HEK293 (cell line): ENCODE results near the gene DCK.

Experiments
- EGR2 ChIP-seq: fragments of 450-650 bp; formaldehyde crosslinking; IDR thresholded peaks from 2 replicates; pipeline ENCODE4 v1.5.1; 2016; ENCODE audit warnings: low read depth, missing biosample characterization, missing genetic modification characterization
- IKZF3 ChIP-seq: fragments of 450-650 bp; IDR thresholded peaks from 2 replicates; pipeline ENCODE4 v1.5.0; 2018; ENCODE audit warnings: missing biosample characterization, mild to moderate bottlenecking, missing genetic modification characterization, moderate library complexity
- SP2 ChIP-seq: fragments of 450-650 bp; formaldehyde crosslinking; IDR thresholded peaks from 2 replicates; pipeline ENCODE4 v1.5.1; 2016; ENCODE audit warnings: missing biosample characterization, missing genetic modification characterization
- YY2 ChIP-seq: fragments of 450-650 bp; formaldehyde crosslinking; IDR thresholded peaks from 2 replicates; pipeline ENCODE4 v1.5.1; 2016; ENCODE audit warnings: missing biosample characterization, missing genetic modification characterization
- ZFHX2 ChIP-seq: fragments of 450-650 bp; formaldehyde crosslinking; conservative IDR thresholded peaks from 2 replicates; pipeline ENCODE4 v1.5.1; 2016; ENCODE audit warnings: missing biosample characterization, missing genetic modification characterization
- ZFP41 ChIP-seq: fragments of 450-650 bp; formaldehyde crosslinking; IDR thresholded peaks from 2 replicates; pipeline ENCODE4 v1.5.1; 2016; ENCODE audit warnings: missing biosample characterization, missing genetic modification characterization, borderline replicate concordance
- ZFP69B ChIP-seq: fragments of 450-650 bp; formaldehyde crosslinking; IDR thresholded peaks from 2 replicates; pipeline ENCODE4 v1.5.1; 2016; ENCODE audit warnings: missing biosample characterization, missing genetic modification characterization
- ZNF211 ChIP-seq: fragments of 450-650 bp; formaldehyde crosslinking; IDR thresholded peaks from 2 replicates; pipeline ENCODE4 v1.5.1; 2016; ENCODE audit warnings: low read depth, missing biosample characterization, missing genetic modification characterization
- ZNF266 ChIP-seq: fragments of 450-650 bp; formaldehyde crosslinking; IDR thresholded peaks from 2 replicates; pipeline ENCODE4 v1.5.1; 2016; ENCODE audit warnings: missing biosample characterization, missing genetic modification characterization, low read depth
- ZNF292 ChIP-seq: fragments of 450-650 bp; formaldehyde crosslinking; IDR thresholded peaks from 2 replicates; pipeline ENCODE4 v1.5.1; 2016; ENCODE audit warnings: low read depth, missing biosample characterization, missing genetic modification characterization, borderline replicate concordance
- ZNF555 ChIP-seq: fragments of 450-650 bp; formaldehyde crosslinking; conservative IDR thresholded peaks from 2 replicates; pipeline ENCODE4 v1.5.1; 2017; ENCODE audit warnings: missing biosample characterization, mild to moderate bottlenecking, missing genetic modification characterization, inconsistent platforms
- ZNF561 ChIP-seq: fragments of 450-650 bp; IDR thresholded peaks from 2 replicates; pipeline ENCODE4 v1.5.1; 2018; ENCODE audit warnings: missing biosample characterization, missing genetic modification characterization, borderline replicate concordance
- ZNF600 ChIP-seq: fragments of 450-650 bp; formaldehyde crosslinking; IDR thresholded peaks from 2 replicates; pipeline ENCODE4 v1.5.1; 2016; ENCODE audit warnings: missing biosample characterization, missing genetic modification characterization
- ZNF76 ChIP-seq: fragments of 450-650 bp; formaldehyde crosslinking; IDR thresholded peaks from 2 replicates; pipeline ENCODE4; 2016; ENCODE audit warnings: low read depth, missing biosample characterization, missing genetic modification characterization, borderline replicate concordance
- ZNF777 ChIP-seq: fragments of 450-650 bp; formaldehyde crosslinking; IDR thresholded peaks from 2 replicates; pipeline ENCODE4 v1.5.1; 2017; ENCODE audit warnings: missing biosample characterization, missing genetic modification characterization, borderline replicate concordance
- TF ChIP-seq, protein P1 (sequence below): fragments of 450-650 bp; formaldehyde crosslinking; IDR thresholded peaks from 2 replicates; pipeline ENCODE4 v1.5.1; 2017; ENCODE audit warnings: missing biosample characterization, missing genetic modification characterization
- TF ChIP-seq, protein P2 (sequence below): fragments of 450-650 bp; formaldehyde crosslinking; IDR thresholded peaks from 2 replicates; pipeline ENCODE4 v1.5.1; 2017; ENCODE audit warnings: missing biosample characterization, missing genetic modification characterization
- TF ChIP-seq, protein P3 (sequence below): fragments of 450-650 bp; formaldehyde crosslinking; IDR thresholded peaks from 2 replicates; pipeline ENCODE4 v1.5.1; 2016; ENCODE audit warnings: missing biosample characterization, missing genetic modification characterization, low read depth
- TF ChIP-seq, protein P4 (sequence below): fragments of 450-650 bp; formaldehyde crosslinking; IDR thresholded peaks from 2 replicates; pipeline ENCODE4 v1.5.1; 2016; ENCODE audit warnings: missing biosample characterization, missing genetic modification characterization
- TF ChIP-seq, protein P5 (sequence below): sonication (generic); formaldehyde crosslinking; IDR thresholded peaks from 2 replicates; pipeline ENCODE4 v1.8.1; 2022; ENCODE audit warnings: mild to moderate bottlenecking, moderate library complexity, missing genetic modification reagents
- TF ChIP-seq, protein P6 (sequence below): fragments of 450-650 bp; formaldehyde crosslinking; IDR thresholded peaks from 2 replicates; pipeline ENCODE4 v1.5.1; 2016; ENCODE audit warnings: missing biosample characterization, missing genetic modification characterization, low read depth
- TF ChIP-seq, protein P7 (sequence below): fragments of 450-650 bp; formaldehyde crosslinking; optimal IDR thresholded peaks from 2 replicates; pipeline ENCODE3; 2016; ENCODE audit warnings: missing biosample characterization, mild to moderate bottlenecking, missing genetic modification characterization
- TF ChIP-seq, protein P8 (sequence below): fragments of 450-650 bp; formaldehyde crosslinking; IDR thresholded peaks from 2 replicates; pipeline ENCODE4 v1.5.1; 2016; ENCODE audit warnings: missing biosample characterization, missing genetic modification characterization

The DCK gene

DNA sequence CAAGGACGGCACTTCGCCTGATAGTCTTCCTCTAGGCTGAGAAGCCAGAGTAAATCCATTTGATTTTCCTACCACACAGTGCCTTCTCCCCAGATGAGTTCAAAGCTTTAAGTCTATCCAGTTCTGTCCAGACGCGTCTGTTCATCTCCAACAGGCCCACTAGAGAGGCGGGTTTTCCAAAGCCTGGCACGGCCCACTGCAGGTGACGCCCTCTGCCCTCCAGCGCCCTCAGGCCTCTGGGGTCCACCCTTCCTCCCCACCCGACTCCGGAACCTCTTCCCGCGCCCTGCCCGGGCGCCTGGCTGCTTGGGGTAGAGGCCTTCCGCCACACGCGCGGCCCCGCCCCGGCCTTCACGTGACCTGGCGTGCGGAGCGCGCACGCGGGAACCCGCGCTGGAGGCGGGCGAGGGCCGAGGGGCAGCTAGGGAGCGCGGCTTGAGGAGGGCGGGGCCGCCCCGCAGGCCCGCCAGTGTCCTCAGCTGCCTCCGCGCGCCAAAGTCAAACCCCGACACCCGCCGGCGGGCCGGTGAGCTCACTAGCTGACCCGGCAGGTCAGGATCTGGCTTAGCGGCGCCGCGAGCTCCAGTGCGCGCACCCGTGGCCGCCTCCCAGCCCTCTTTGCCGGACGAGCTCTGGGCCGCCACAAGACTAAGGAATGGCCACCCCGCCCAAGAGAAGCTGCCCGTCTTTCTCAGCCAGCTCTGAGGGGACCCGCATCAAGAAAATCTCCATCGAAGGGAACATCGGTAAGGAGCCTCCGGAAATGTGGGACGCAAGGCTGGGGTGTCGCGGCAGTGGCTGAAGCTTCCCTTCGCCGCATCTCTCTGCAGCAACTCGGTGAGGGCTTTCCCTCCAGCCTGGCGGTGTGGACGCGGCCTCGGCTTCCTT lies at the start of gene DCK (continued):
- TF ChIP-seq ZNF561 (tag by site-specific recombination): peak; percentile 70; the same call in 1 of the 2 replicates
- peak; percentile 77 for TF ChIP-seq SP2 (tag by site-specific recombination)
- TF ChIP-seq, protein P1, sequence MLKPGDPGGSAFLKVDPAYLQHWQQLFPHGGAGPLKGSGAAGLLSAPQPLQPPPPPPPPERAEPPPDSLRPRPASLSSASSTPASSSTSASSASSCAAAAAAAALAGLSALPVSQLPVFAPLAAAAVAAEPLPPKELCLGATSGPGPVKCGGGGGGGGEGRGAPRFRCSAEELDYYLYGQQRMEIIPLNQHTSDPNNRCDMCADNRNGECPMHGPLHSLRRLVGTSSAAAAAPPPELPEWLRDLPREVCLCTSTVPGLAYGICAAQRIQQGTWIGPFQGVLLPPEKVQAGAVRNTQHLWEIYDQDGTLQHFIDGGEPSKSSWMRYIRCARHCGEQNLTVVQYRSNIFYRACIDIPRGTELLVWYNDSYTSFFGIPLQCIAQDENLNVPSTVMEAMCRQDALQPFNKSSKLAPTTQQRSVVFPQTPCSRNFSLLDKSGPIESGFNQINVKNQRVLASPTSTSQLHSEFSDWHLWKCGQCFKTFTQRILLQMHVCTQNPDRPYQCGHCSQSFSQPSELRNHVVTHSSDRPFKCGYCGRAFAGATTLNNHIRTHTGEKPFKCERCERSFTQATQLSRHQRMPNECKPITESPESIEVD (tag by site-specific recombination): no peak
- TF ChIP-seq ZNF211 (tag by site-specific recombination): no peak
- TF ChIP-seq, protein P2, sequence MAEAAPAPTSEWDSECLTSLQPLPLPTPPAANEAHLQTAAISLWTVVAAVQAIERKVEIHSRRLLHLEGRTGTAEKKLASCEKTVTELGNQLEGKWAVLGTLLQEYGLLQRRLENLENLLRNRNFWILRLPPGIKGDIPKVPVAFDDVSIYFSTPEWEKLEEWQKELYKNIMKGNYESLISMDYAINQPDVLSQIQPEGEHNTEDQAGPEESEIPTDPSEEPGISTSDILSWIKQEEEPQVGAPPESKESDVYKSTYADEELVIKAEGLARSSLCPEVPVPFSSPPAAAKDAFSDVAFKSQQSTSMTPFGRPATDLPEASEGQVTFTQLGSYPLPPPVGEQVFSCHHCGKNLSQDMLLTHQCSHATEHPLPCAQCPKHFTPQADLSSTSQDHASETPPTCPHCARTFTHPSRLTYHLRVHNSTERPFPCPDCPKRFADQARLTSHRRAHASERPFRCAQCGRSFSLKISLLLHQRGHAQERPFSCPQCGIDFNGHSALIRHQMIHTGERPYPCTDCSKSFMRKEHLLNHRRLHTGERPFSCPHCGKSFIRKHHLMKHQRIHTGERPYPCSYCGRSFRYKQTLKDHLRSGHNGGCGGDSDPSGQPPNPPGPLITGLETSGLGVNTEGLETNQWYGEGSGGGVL (tag by site-specific recombination): no peak
- no peak for TF ChIP-seq ZFP41 (tag by site-specific recombination)
- TF ChIP-seq ZNF777 (tag by site-specific recombination): 0 out of 2 replicates have a peak, but pooled peaks have one; percentile 28
- TF ChIP-seq, protein P3, sequence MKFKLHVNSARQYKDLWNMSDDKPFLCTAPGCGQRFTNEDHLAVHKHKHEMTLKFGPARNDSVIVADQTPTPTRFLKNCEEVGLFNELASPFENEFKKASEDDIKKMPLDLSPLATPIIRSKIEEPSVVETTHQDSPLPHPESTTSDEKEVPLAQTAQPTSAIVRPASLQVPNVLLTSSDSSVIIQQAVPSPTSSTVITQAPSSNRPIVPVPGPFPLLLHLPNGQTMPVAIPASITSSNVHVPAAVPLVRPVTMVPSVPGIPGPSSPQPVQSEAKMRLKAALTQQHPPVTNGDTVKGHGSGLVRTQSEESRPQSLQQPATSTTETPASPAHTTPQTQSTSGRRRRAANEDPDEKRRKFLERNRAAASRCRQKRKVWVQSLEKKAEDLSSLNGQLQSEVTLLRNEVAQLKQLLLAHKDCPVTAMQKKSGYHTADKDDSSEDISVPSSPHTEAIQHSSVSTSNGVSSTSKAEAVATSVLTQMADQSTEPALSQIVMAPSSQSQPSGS (tag by site-specific recombination): no peak
- TF ChIP-seq, protein P4, sequence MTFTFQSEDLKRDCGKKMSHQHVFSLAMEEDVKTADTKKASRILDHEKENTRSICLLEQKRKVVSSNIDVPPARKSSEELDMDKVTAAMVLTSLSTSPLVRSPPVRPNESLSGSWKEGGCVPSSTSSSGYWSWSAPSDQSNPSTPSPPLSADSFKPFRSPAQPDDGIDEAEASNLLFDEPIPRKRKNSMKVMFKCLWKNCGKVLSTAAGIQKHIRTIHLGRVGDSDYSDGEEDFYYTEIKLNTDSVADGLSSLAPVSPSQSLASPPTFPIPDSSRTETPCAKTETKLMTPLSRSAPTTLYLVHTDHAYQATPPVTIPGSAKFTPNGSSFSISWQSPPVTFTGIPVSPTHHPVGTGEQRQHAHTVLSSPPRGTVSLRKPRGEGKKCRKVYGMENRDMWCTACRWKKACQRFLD (tag by site-specific recombination): no peak
- TF ChIP-seq, protein P5, sequence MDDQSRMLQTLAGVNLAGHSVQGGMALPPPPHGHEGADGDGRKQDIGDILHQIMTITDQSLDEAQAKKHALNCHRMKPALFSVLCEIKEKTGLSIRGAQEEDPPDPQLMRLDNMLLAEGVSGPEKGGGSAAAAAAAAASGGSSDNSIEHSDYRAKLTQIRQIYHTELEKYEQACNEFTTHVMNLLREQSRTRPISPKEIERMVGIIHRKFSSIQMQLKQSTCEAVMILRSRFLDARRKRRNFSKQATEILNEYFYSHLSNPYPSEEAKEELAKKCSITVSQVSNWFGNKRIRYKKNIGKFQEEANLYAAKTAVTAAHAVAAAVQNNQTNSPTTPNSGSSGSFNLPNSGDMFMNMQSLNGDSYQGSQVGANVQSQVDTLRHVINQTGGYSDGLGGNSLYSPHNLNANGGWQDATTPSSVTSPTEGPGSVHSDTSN (CRISPR knock-in tag): peak; percentile 52; the same call in 1 of the 2 replicates
- no peak for TF ChIP-seq IKZF3 (tag by site-specific recombination)
- TF ChIP-seq ZNF292 (tag by site-specific recombination): no peak
- peak; percentile 86 for TF ChIP-seq ZFP69B
- TF ChIP-seq ZNF600 (tag by site-specific recombination): 0 out of 2 replicates have a peak, but pooled peaks have one; percentile 10
- TF ChIP-seq EGR2 (tag by site-specific recombination): 0 out of 2 replicates have a peak, but pooled peaks have one; percentile 26
- TF ChIP-seq, protein P6, sequence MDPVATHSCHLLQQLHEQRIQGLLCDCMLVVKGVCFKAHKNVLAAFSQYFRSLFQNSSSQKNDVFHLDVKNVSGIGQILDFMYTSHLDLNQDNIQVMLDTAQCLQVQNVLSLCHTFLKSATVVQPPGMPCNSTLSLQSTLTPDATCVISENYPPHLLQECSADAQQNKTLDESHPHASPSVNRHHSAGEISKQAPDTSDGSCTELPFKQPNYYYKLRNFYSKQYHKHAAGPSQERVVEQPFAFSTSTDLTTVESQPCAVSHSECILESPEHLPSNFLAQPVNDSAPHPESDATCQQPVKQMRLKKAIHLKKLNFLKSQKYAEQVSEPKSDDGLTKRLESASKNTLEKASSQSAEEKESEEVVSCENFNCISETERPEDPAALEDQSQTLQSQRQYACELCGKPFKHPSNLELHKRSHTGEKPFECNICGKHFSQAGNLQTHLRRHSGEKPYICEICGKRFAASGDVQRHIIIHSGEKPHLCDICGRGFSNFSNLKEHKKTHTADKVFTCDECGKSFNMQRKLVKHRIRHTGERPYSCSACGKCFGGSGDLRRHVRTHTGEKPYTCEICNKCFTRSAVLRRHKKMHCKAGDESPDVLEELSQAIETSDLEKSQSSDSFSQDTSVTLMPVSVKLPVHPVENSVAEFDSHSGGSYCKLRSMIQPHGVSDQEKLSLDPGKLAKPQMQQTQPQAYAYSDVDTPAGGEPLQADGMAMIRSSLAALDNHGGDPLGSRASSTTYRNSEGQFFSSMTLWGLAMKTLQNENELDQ (tag by site-specific recombination): no peak
- no peak for TF ChIP-seq ZNF266 (tag by site-specific recombination)
- no peak for TF ChIP-seq ZNF555 (tag by site-specific recombination)
- peak; percentile 42; the same call in 1 of the 2 replicates for TF ChIP-seq ZNF76 (tag by site-specific recombination)
- TF ChIP-seq, protein P7, sequence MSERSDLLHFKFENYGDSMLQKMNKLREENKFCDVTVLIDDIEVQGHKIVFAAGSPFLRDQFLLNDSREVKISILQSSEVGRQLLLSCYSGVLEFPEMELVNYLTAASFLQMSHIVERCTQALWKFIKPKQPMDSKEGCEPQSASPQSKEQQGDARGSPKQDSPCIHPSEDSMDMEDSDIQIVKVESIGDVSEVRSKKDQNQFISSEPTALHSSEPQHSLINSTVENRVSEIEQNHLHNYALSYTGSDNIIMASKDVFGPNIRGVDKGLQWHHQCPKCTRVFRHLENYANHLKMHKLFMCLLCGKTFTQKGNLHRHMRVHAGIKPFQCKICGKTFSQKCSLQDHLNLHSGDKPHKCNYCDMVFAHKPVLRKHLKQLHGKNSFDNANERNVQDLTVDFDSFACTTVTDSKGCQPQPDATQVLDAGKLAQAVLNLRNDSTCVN (tag by site-specific recombination): peak; percentile 93
- TF ChIP-seq YY2: no peak
- TF ChIP-seq, protein P8, sequence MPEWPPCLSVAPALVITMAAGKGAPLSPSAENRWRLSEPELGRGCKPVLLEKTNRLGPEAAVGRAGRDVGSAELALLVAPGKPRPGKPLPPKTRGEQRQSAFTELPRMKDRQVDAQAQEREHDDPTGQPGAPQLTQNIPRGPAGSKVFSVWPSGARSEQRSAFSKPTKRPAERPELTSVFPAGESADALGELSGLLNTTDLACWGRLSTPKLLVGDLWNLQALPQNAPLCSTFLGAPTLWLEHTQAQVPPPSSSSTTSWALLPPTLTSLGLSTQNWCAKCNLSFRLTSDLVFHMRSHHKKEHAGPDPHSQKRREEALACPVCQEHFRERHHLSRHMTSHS (tag by site-specific recombination): no peak
- peak; percentile 38; the same call in 1 of the 2 replicates for TF ChIP-seq ZFHX2 (tag by site-specific recombination)
